Neuronal stem cell (in vitro differentiated cells): ENCODE results near the gene PAPPA.

ENCODE experiments used
- DNase-seq: peaks from one replicate; pipeline ENCODE4 v3.0.0-alpha.2; 2013; ENCODE audit warnings: low spot score
- H2AFZ ChIP-seq: one replicate; pipeline ENCODE4 v1.6.1; 2013; ENCODE audit warnings: mild to moderate bottlenecking, low read length, inconsistent platforms
- H2AK5ac ChIP-seq: 2 replicates; pipeline ENCODE4 v1.6.1; 2013; ENCODE audit warnings: low read depth, mild to moderate bottlenecking, inconsistent platforms, low read length, moderate library complexity, mixed read lengths
- H2BK120ac ChIP-seq: 2 replicates; pipeline ENCODE4 v1.6.1; 2013; ENCODE audit warnings: low read depth, mild to moderate bottlenecking, inconsistent platforms, low read length, moderate library complexity, mixed read lengths
- H2BK12ac ChIP-seq: one replicate; pipeline ENCODE4 v1.6.1; 2013; ENCODE audit warnings: low read length, inconsistent platforms
- H2BK15ac ChIP-seq: 2 replicates; pipeline ENCODE4 v1.6.1; 2013; ENCODE audit warnings: mild to moderate bottlenecking, low read length, inconsistent platforms, mixed read lengths
- H2BK5ac ChIP-seq: one replicate; pipeline ENCODE4 v1.6.1; 2013; ENCODE audit warnings: inconsistent platforms, mild to moderate bottlenecking, low read length, moderate library complexity
- H3K14ac ChIP-seq: one replicate; pipeline ENCODE4 v1.6.1; 2013; ENCODE audit warnings: low read length, inconsistent platforms
- H3K18ac ChIP-seq: 2 replicates; pipeline ENCODE4 v1.6.1; 2013; ENCODE audit warnings: low read length, inconsistent platforms
- H3K23ac ChIP-seq: 2 replicates; pipeline ENCODE4 v1.6.1; 2013; ENCODE audit warnings: low read depth, mild to moderate bottlenecking, mixed read lengths, low read length, inconsistent platforms; ENCODE audit not compliant: poor library complexity
- H3K27ac ChIP-seq: replicated peaks from 3 replicates; pipeline ENCODE4 v1.5.1; 2013; ENCODE audit warnings: low read length, inconsistent platforms
- H3K27me3 ChIP-seq, 3 experiments: 2 replicates each; pipeline ENCODE4 v1.6.1; 2013; ENCODE audit warnings: low read length in 3 of 3, mild to moderate bottlenecking in 2 of 3, inconsistent platforms in 1 of 3, low read depth in 1 of 3, mixed read lengths in 1 of 3, moderate library complexity in 1 of 3; ENCODE audit not compliant: control insufficient read depth in 3 of 3, insufficient read depth in 3 of 3
- H3K36me3 ChIP-seq, 2 donors: replicated peaks in 1 of 2; 2 replicates each; pipeline ENCODE4 v1.6.1; 2013; ENCODE audit warnings: low read length in 2 of 2; ENCODE audit not compliant: control insufficient read depth in 2 of 2, insufficient read depth in 2 of 2
- H3K4ac ChIP-seq: 2 replicates; pipeline ENCODE4 v1.6.1; 2013; ENCODE audit warnings: inconsistent platforms, mild to moderate bottlenecking, low read length, moderate library complexity
- H3K4me1 ChIP-seq, 2 donors: 1 replicate in 1 of 2; 2 replicates in 1 of 2; pipeline ENCODE4 v1.6.1; 2013; ENCODE audit warnings: low read length in 2 of 2, low read depth in 1 of 2; ENCODE audit not compliant: control insufficient read depth in 2 of 2, insufficient read depth in 1 of 2
- H3K4me2 ChIP-seq: one replicate; pipeline ENCODE4 v1.6.1; 2013; ENCODE audit warnings: mild to moderate bottlenecking, low read length, inconsistent platforms; ENCODE audit not compliant: insufficient read depth, poor library complexity, severe bottlenecking
- H3K4me3 ChIP-seq, 2 donors: 2 replicates each; pipeline ENCODE4 v1.5.1; 2013; ENCODE audit warnings: low read length in 2 of 2, mild to moderate bottlenecking in 2 of 2, inconsistent platforms in 1 of 2, moderate library complexity in 1 of 2
- H3K79me1 ChIP-seq: one replicate; pipeline ENCODE4 v1.6.1; 2013; ENCODE audit warnings: low read depth, mild to moderate bottlenecking, inconsistent platforms, low read length, moderate library complexity
- H3K9ac ChIP-seq: one replicate; pipeline ENCODE4 v1.6.1; 2013; ENCODE audit warnings: mild to moderate bottlenecking, low read depth, low read length, inconsistent platforms; ENCODE audit not compliant: poor library complexity
- H3K9me3 ChIP-seq, 2 donors: replicated peaks in 1 of 2; 2 replicates each; pipeline versions ENCODE3 to v1.6.1; 2013; ENCODE audit warnings: low read length in 2 of 2, mild to moderate bottlenecking in 2 of 2, inconsistent platforms in 1 of 2, low read depth in 1 of 2, mixed read lengths in 1 of 2, moderate library complexity in 1 of 2; ENCODE audit not compliant: control insufficient read depth in 2 of 2, insufficient read depth in 1 of 2
- H4K8ac ChIP-seq: one replicate; pipeline ENCODE4 v1.6.1; 2013; ENCODE audit warnings: low read depth, mild to moderate bottlenecking, inconsistent platforms, low read length, moderate library complexity
- H4K91ac ChIP-seq: one replicate; pipeline ENCODE4 v1.6.1; 2013; ENCODE audit warnings: low read length, low read depth, mild to moderate bottlenecking, inconsistent platforms; ENCODE audit not compliant: poor library complexity
- WGBS, 2 donors: extraction: QIAGEN DNeasy Blood & Tissue Kit; methylation state at CpG; one replicate each; pipeline ENCODE4 v1.1.7; 2013; ENCODE audit warnings: missing lambda C conversion rate in 2 of 2, mixed read lengths in 1 of 2; ENCODE audit not compliant: insufficient read length in 2 of 2, insufficient replicate concordance in 1 of 2; ENCODE audit errors: extremely low coverage in 2 of 2; 5-methylcytosine and 5-hydroxymethylcytosine counted together

PAPPA gene

DNA sequence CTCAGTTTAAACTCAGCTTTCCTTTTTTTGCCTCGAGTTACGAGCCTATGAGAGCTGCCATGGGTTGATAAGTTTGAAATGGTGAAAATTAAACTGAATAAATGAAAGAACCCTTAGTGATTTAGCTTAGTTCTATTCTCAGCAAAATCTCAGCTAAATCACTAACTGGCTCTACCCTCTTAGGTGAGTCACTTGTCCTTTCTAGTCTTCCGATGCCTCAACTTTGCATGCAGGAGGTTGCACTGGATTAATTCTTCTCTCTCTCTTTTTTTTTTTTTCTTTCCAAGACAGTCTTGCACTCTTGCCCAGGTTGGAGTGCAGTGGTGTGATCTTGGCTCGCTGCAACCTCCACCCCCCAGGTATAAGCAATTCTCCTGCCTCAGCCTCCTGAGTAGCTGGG is 83.9 kb downstream of the PAPPA start:
- Histone ChIP-seq H3K14ac (no peak overlapping the region), H3K36me3 (peaks cover 0 to 85% of the 10 kb centered on the region in 2 donors), H3K4me1 (peaks cover 0 to 3% of the 10 kb centered on the region in 2 donors), H3K23ac (no peak overlapping the region), H2AFZ (no peak overlapping the region), H3K4me2 (no peak overlapping the region), H2BK120ac (no peak overlapping the region), H3K18ac (no peak overlapping the region), H3K27me3 (no peaks in the 10 kb centered on the region), H3K9ac (no peak overlapping the region), H2BK15ac (no peak overlapping the region), H2BK5ac (no peak overlapping the region), H3K4me3 (no peak overlapping the region), H3K9me3 (no peaks in the 10 kb centered on the region), H3K27ac (no peak overlapping the region), H3K79me1 (no peaks in the 10 kb centered on the region), H3K4ac (no peak overlapping the region), H2BK12ac (no peak overlapping the region), H2AK5ac (no peak overlapping the region), H4K91ac (no peak overlapping the region), H4K8ac (no peak overlapping the region)
- no CpG with 5 or more reads among the region's 4 CpGs for WGBS, 2 donors
- DNase-seq: no peak

- no peak overlapping the region for H3K27ac ChIP-seq
- peaks cover 0 to 3% of the 10 kb centered on the region in 2 donors for H3K4me1 ChIP-seq
- no peaks in the 10 kb centered on the region for H3K9me3 ChIP-seq
- H3K9ac ChIP-seq: no peak overlapping the region
- no peak overlapping the region for H3K4me3 ChIP-seq
- H2BK120ac ChIP-seq: no peak overlapping the region
- no peak overlapping the region for H3K23ac ChIP-seq
- H3K14ac ChIP-seq: no peak overlapping the region
- no peak overlapping the region for H2AK5ac ChIP-seq
- no peaks in the 10 kb centered on the region for H3K79me1 ChIP-seq
- H2BK5ac ChIP-seq: no peak overlapping the region
- H3K27me3 ChIP-seq: no peaks in the 10 kb centered on the region
- no peak overlapping the region for H4K91ac ChIP-seq
- no peak overlapping the region for H3K4ac ChIP-seq
- H3K18ac ChIP-seq: no peak overlapping the region
- no CpG with 5 or more reads among the region's 2 CpGs for whole genome bisulfite sequencing, 2 donors
- no peak overlapping the region for H2BK15ac ChIP-seq
- no peak overlapping the region for H4K8ac ChIP-seq
- H2BK12ac ChIP-seq: no peak overlapping the region
- no peak overlapping the region for H3K4me2 ChIP-seq
- H3K36me3 ChIP-seq: peaks cover 0 to 82% of the 10 kb centered on the region in 2 donors
- H2AFZ ChIP-seq: no peak overlapping the region
- no peak for DNase-seq
Measured at GRCh38 chr9:116238225-116238624, 84.6 kb downstream of the PAPPA start.

DNA sequence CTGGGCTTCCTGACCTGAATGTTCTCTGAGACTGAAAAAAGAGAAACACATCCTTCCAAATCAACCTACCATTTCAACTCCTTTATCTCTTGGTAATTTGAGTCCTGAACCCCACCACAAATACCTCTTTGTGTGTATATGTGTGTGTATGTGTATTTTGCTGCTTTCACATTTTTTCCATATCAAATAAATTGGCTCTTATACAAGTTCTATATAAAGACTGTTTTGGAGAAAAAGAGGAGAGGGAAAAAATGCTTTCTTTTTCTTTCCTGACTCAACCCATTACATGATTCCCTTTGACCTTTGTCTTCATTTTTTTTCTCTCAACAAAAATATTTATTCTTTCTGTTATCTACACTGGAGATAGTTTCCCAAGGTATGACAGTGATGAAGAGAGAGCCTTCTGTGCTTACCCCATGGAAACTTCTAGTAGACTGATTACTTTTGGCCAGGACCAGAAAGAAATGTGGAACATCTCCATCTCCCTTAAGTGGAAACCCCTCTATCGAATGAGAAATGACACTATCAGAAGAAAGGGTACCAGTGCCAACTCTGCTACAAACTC is 85.3 kb downstream of the PAPPA start:
- H3K4me1 ChIP-seq: peaks cover 0 to 3% of the 10 kb centered on the region in 2 donors
- no peak for DNase-seq
- H3K79me1 ChIP-seq: no peaks in the 10 kb centered on the region
- H3K36me3 ChIP-seq: peaks cover 0 to 79% of the 10 kb centered on the region in 2 donors
- H3K27me3 ChIP-seq: no peaks in the 10 kb centered on the region
- no peak overlapping the region for H2BK15ac ChIP-seq
- H2BK120ac ChIP-seq: no peak overlapping the region
- no peak overlapping the region for H2BK5ac ChIP-seq
- H2AK5ac ChIP-seq: no peak overlapping the region
- H3K9me3 ChIP-seq: no peaks in the 10 kb centered on the region
- H4K8ac ChIP-seq: no peak overlapping the region
- H3K4me2 ChIP-seq: no peak overlapping the region
- no peak overlapping the region for H2AFZ ChIP-seq
- H4K91ac ChIP-seq: no peak overlapping the region
- H3K27ac ChIP-seq: no peak overlapping the region
- H3K23ac ChIP-seq: no peak overlapping the region
- H3K4me3 ChIP-seq: no peak overlapping the region
- H3K4ac ChIP-seq: no peak overlapping the region
- no CpG with 5 or more reads among the region's 1 CpG for WGBS, 2 donors
- no peak overlapping the region for H2BK12ac ChIP-seq
- no peak overlapping the region for H3K14ac ChIP-seq
- no peak overlapping the region for H3K18ac ChIP-seq
- H3K9ac ChIP-seq: no peak overlapping the region

- Histone ChIP-seq H3K18ac (no peak overlapping the region), H3K27ac (no peak overlapping the region), H3K9ac (no peak overlapping the region), H3K4me3 (no peak overlapping the region), H3K4me1 (no peaks in the 10 kb centered on the region), H3K4ac (no peak overlapping the region), H3K14ac (no peak overlapping the region), H4K91ac (no peak overlapping the region), H4K8ac (no peak overlapping the region), H2BK5ac (no peak overlapping the region), H2BK120ac (no peak overlapping the region), H2AK5ac (no peak overlapping the region), H2BK15ac (no peak overlapping the region), H3K9me3 (no peaks in the 10 kb centered on the region), H2BK12ac (no peak overlapping the region), H2AFZ (no peak overlapping the region), H3K4me2 (no peak overlapping the region), H3K27me3 (no peaks in the 10 kb centered on the region), H3K23ac (no peak overlapping the region), H3K36me3 (peaks cover 0 to 51% of the 10 kb centered on the region in 2 donors), H3K79me1 (no peaks in the 10 kb centered on the region)
- WGBS, 2 donors: no CpG with 5 or more reads among the region's 1 CpG
- DNase-seq: no peak
Measured at GRCh38 chr9:116243708-116244107, 90.1 kb downstream of the PAPPA start.
